Activated CD8-positive, alpha-beta memory T cell treated with anti-CD3 and anti-CD28 coated beads, Interleukin-2, amount 50 U/mL, for 24 hours (primary cell): ENCODE data around the gene COPZ1.

Source experiments
- DNase-seq: peaks from one replicate; pipeline ENCODE4 v3.0.0-alpha.2; 2020; ENCODE audit errors: extremely low read depth

Gene COPZ1

GRCh38 chr12:54394281-54394719, 69.4 kb downstream of the COPZ1 start:
- DNase-seq, result no peak

- DNase-seq, result no peak
These were observed 70.1 kb downstream of the COPZ1 start for GRCh38 chr12:54394986-54395385.

- DNase-seq, result no peak
These were observed 70.6 kb downstream of the COPZ1 start for GRCh38 chr12:54395545-54395944.

- no peak for DNase-seq
These were observed 72.2 kb downstream of the COPZ1 start for GRCh38 chr12:54397157-54397556.

GRCh38 chr12:54398218-54398617, 73.3 kb downstream of the COPZ1 start:
- no peak for DNase-seq

- DNase-seq, result peak; percentile 77
These were observed 74.3 kb downstream of the COPZ1 start for GRCh38 chr12:54398995-54399793.

- no peak for DNase-seq
These were observed 76.2 kb downstream of the COPZ1 start for GRCh38 chr12:54401119-54401518.
